ENCODE results near the gene MACROD1. TPM values are rescaled to one million over a fixed set of nuclear protein-coding genes. Genes with fewer than 3 reads are reported as not detected.

The MACROD1 gene
- total RNA-seq, 4 donors from 2014 or later = 10.4 to 31.5 (median 19.5) TPM

DNA sequence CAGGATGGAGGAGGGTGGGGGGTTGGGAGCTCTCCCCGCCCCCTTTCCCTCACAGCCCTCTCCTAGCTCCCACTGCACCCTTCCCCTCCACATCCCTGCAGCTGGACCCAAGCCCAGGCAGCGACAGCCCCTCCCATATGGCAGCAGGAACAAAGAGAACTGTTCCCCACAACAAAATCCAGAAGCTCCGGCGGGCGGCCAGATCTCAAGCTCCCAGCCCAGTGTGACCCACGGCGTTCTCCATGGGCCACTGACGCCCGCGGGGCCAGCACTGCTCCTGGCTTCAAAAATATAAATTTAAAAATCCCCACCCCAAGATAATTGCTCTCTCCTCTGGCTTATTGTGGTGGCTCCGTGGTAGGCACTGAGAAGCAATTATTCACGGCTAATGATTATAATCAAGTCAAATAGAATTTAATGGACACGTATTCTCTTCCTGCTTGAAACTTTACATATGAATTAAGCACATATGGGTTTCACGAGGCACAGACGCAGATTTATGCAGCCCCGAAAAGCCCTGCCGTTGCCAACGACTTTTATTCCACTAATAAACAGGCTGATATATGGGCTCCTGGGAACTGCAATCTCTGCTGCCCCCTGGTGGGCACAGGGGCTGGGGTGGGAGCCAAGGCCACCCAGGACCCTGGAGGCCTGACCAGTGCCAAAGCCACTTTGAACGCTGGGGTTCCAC, 17.5 kb downstream of the MACROD1 start:
- 9 to 12% methylated on average over 9 to 11 of the region's 19 CpGs for WGBS, 2 donors

DNA sequence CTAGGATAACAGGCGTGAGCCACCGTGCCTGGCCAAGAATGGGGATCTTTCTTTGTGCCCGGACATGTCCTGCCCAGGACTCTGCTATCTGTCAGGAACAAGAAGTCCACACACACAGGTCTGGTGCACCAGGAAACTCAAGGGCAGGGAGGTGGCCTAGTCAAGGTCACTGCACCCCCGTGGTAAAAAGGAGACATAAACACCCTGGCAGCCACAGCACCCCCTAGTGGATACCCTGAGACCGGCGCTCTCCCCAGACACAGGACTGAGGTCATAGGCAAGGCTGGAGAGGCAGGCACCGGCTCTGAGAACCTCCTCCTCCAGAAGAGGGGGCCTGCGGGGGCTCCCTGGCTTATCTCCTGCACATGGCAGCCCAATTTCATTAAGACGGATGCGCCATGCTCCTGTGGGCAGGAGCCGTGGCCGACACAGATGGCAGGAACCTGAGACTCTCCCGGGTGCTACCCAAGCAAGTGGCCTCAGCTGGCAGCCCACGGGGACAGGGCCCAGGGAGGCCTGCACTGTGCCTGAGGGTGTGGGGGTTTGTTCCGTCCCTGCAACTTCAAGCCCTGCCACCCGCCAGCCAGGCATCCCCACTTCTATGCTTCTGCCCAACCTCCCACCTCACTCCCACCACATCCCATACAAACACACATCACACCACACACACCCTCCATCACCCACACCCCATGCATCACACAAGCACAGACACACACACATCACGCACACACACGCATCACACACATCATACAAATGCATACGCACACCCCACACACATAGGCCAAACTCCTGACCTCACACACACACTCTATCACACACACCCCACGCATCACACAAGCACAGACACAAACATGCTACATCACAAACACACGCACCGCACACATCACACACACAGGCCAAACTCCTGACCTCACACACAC, 19.6 kb downstream of the MACROD1 start:
- Histone ChIP-seq H3K4me1 (peaks cover 0 to 32% (median 9%) of the 10 kb centered on the region in 3 donors), H3K4me3 (no peak overlapping the region), H3K27ac (no peak overlapping the region), H3K9me3 (no peaks in the 10 kb centered on the region), H3K27me3 (no peaks in the 10 kb centered on the region), H3K36me3 (peaks cover 0 to 19% (median 0%) of the 10 kb centered on the region in 3 donors)
- TF ChIP-seq, protein P1, sequence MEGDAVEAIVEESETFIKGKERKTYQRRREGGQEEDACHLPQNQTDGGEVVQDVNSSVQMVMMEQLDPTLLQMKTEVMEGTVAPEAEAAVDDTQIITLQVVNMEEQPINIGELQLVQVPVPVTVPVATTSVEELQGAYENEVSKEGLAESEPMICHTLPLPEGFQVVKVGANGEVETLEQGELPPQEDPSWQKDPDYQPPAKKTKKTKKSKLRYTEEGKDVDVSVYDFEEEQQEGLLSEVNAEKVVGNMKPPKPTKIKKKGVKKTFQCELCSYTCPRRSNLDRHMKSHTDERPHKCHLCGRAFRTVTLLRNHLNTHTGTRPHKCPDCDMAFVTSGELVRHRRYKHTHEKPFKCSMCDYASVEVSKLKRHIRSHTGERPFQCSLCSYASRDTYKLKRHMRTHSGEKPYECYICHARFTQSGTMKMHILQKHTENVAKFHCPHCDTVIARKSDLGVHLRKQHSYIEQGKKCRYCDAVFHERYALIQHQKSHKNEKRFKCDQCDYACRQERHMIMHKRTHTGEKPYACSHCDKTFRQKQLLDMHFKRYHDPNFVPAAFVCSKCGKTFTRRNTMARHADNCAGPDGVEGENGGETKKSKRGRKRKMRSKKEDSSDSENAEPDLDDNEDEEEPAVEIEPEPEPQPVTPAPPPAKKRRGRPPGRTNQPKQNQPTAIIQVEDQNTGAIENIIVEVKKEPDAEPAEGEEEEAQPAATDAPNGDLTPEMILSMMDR (IDR thresholded peaks at IDR 0.05) = peak; percentile 52 to 77 (median 62)
- TF ChIP-seq POLR2A (IDR thresholded peaks at IDR 0.05) = no peak
- WGBS, 2 donors = 78 to 92% methylated on average over 8 to 12 of the region's 22 CpGs
- DNase-seq = no peak
- intact Hi-C loops (cut with DNase I) = loop anchor here (2.0 to 10.0 kb wide), 2 partner anchors 145 to 311 kb away; partner anchors contain the start of gene MARK2

More for the DNA sequence above, 17.5 kb downstream of the MACROD1 start:
- Histone ChIP-seq H3K9me3 (no peaks in the 10 kb centered on the region), H3K27ac (peak overlapping the region in 2 of 4 donors; percentile 48 to 50), H3K4me3 (peak overlapping the region in 3 of 4 donors; percentile 19 to 53 (median 24)), H3K4me1 (peaks cover 3 to 35% (median 13%) of the 10 kb centered on the region in 3 donors), H3K27me3 (no peaks in the 10 kb centered on the region), H3K36me3 (peaks cover 0 to 22% (median 0%) of the 10 kb centered on the region in 3 donors)
- intact Hi-C loops (cut with DNase I) = loop anchor here (10.0 kb wide), 1 partner anchor 314 kb away; the partner anchor contains the start of gene MARK2
- no peak for DNase-seq
- TF ChIP-seq POLR2A (IDR thresholded peaks at IDR 0.05) = no peak
- TF ChIP-seq, protein P1 (IDR thresholded peaks at IDR 0.05) = peak; percentile 85 to 96 (median 94)

DNA sequence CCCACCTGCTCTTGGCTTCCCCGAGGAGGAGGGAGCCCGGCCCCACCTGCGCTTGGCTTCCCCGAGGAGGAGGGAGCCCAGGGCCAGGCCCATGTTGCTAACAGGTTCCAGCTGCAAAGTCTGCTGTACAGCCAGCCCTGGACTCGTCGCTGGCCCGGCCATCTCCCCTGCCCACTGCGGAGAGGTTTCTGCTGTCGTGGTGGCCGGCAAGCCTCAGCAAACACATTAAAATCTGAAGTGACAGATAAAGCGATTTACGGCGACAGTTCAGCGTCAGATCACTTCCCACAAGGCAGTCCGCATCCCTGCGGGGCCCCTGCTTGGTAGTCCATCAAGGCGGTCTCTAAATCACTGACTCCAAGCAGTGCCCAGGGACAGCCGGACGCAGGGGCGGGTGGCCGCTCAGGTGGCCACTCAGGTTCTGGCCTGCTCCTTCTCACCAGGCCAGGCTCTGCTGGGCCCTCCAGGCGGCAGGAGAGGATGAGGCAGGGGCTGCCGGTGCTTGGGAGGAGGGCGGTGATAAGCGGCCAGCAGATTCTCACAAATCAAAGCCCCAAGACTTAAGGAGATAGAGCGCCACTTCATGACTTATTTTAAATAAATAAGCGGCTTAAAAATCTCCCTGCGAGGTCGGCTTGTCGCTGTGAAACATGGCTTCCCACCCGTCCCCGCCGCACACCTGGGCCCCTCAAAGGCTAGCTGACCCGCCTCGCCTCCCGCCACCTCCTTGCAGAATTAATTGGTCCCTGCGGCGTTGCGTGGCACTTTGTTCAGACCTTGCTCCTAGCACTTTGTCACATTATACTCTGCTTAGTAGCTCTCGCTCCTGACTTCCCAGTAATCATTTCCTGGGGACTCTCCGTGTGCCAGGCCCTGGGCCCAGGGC, 21.1 kb downstream of the MACROD1 start:
- no peaks in the 10 kb centered on the region for H3K27me3 ChIP-seq
- 90 to 91% methylated on average over 23 to 27 of the region's 41 CpGs for WGBS, 2 donors
- peaks cover 0 to 4% (median 0%) of the 10 kb centered on the region in 3 donors for H3K36me3 ChIP-seq
- H3K27ac ChIP-seq = no peak overlapping the region
- H3K9me3 ChIP-seq = no peaks in the 10 kb centered on the region
- H3K4me1 ChIP-seq = peaks cover 0 to 27% (median 9%) of the 10 kb centered on the region in 3 donors
- TF ChIP-seq POLR2A (IDR thresholded peaks at IDR 0.05) = no peak
- TF ChIP-seq, protein P1 (IDR thresholded peaks at IDR 0.05) = no peak
- no peak for DNase-seq
- no peak overlapping the region for H3K4me3 ChIP-seq
- intact Hi-C loops (cut with DNase I) = loop anchor here (10.0 kb wide), 1 partner anchor 310 kb away; the partner anchor contains the start of gene MARK2

DNA sequence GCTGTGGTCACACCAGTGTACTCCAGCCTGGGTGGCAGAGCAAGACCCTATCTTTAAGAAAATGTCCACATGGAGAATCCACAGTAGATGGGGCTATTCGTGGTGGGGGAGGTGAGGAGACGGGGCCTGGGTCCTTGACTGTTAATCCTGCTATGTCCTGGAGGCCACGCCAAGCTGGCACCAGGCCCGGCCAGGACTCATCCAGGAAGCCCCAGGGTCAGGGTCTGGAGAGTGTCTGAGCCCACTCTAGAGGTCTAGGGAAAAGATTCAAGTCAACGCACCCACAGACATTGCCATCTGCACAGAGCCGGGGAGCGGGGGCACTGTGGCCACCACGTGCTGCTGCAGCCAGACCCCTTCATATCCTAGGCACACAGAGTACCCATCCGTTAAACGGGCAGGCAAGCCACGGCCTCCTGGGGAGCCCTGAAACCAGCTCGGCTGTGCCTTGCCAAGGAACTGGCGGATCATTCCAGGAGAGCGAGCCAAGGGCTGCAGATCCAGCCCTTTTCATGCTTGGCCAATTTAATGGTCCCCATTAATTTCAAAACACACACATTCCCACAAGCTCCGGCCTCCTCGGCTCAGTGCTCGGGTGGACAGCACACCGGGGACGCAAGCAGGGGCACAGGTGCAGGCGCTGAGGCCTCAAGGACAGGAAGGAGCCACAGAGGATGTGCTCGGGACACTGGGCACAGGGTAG, 24.7 kb downstream of the MACROD1 start:
- TF ChIP-seq, protein P1 (IDR thresholded peaks at IDR 0.05) = no peak
- no peak for TF ChIP-seq POLR2A (IDR thresholded peaks at IDR 0.05)
- DNase-seq = no peak
- H3K4me1 ChIP-seq = peaks cover 0 to 7% (median 0%) of the 10 kb centered on the region in 3 donors
- intact Hi-C loops (cut with DNase I) = loop anchor here (10.0 kb wide), 1 partner anchor 306 kb away; the partner anchor contains the start of gene MARK2
- H3K27me3 ChIP-seq = no peaks in the 10 kb centered on the region
- no peaks in the 10 kb centered on the region for H3K9me3 ChIP-seq
- peaks cover 0 to 6% (median 0%) of the 10 kb centered on the region in 3 donors for H3K36me3 ChIP-seq
- 72 to 83% methylated on average over 4 to 8 of the region's 21 CpGs for WGBS, 2 donors
- H3K27ac ChIP-seq = no peak overlapping the region
- no peak overlapping the region for H3K4me3 ChIP-seq
